NCI-H526 (cell line): ENCODE measurements around the gene ZNF626.
"Not testable (repeated sequence)": the region's sequence is repeated elsewhere in the genome, so short reads cannot be mapped to it uniquely, and the experiment has no call there.

Experiments
- DNase-seq, 2 experiments: peaks; one replicate each; lab custom pipeline; 2025; lab: John Stamatoyannopoulos, UW

ZNF626 gene

GRCh38 chr19:20661150-20661819 lies at the start of gene ZNF626:
TSS of gene ZNF626 (minus strand) at chr19:20661571. CDS start at chr19:20661446, 125 bp downstream.
- DNase-seq = no peak

- no peak for DNase-seq
These were observed 7.9 kb upstream of the ZNF626 start for GRCh38 chr19:20669263-20669662.

GRCh38 chr19:20667281-20667680 lies 5.9 kb upstream of the ZNF626 start:
- no peak for DNase-seq

- no peak for DNase-seq
These were observed 3.8 kb upstream of the ZNF626 start for GRCh38 chr19:20664901-20665781.

- not testable (repeated sequence) for DNase-seq
These were observed 3.1 kb upstream of the ZNF626 start for GRCh38 chr19:20664475-20664874.

- no peak for DNase-seq
These were observed 1.2 kb upstream of the ZNF626 start for GRCh38 chr19:20662421-20663105.

- DNase-seq = no peak
These were observed 764 bp downstream of the ZNF626 start for GRCh38 chr19:20660473-20661140.

- no peak for DNase-seq
These were observed 20.8 kb downstream of the ZNF626 start for GRCh38 chr19:20640545-20640944.

GRCh38 chr19:20640023-20640422 lies 21.3 kb downstream of the ZNF626 start:
- no peak for DNase-seq

- DNase-seq = not testable (repeated sequence)
These were observed 36.8 kb downstream of the ZNF626 start for GRCh38 chr19:20624560-20624959.

GRCh38 chr19:20616071-20616470 lies 45.3 kb downstream of the ZNF626 start:
- DNase-seq = no peak

GRCh38 chr19:20614971-20615370 lies 46.4 kb downstream of the ZNF626 start:
- not testable (repeated sequence) for DNase-seq

GRCh38 chr19:20612711-20613316 lies 48.6 kb downstream of the ZNF626 start:
- no peak for DNase-seq

- no peak for DNase-seq
These were observed 49.5 kb downstream of the ZNF626 start for GRCh38 chr19:20611866-20612265.

GRCh38 chr19:20607943-20608342 lies 53.4 kb downstream of the ZNF626 start:
- DNase-seq = peak; percentile 72 to 80
